GM18870 (cell line): ENCODE results near the gene LONP2.
"Not testable (repeated sequence)": the region's sequence is repeated elsewhere in the genome, so short reads cannot be mapped to it uniquely, and the experiment has no call there.

Source experiments
- ATAC-seq: cut with Tn5 transposase; IDR thresholded peaks from one replicate; pipeline ENCODE4 v1.9.1; 2021; ENCODE audit warnings: moderate library complexity; ENCODE audit not compliant: unreplicated experiment

The LONP2 gene

GRCh38 chr16:48235556-48236136, 8.5 kb upstream of the LONP2 start:
- no peak for ATAC-seq

GRCh38 chr16:48236286-48236685, 7.8 kb upstream of the LONP2 start:
- no peak for ATAC-seq

GRCh38 chr16:48240147-48240546, 4.0 kb upstream of the LONP2 start:
- ATAC-seq = not testable (repeated sequence)

- no peak for ATAC-seq
These were observed 729 bp downstream of the LONP2 start for GRCh38 chr16:48244863-48245195.

GRCh38 chr16:48246066-48246465, 2.0 kb downstream of the LONP2 start:
- no peak for ATAC-seq

DNA sequence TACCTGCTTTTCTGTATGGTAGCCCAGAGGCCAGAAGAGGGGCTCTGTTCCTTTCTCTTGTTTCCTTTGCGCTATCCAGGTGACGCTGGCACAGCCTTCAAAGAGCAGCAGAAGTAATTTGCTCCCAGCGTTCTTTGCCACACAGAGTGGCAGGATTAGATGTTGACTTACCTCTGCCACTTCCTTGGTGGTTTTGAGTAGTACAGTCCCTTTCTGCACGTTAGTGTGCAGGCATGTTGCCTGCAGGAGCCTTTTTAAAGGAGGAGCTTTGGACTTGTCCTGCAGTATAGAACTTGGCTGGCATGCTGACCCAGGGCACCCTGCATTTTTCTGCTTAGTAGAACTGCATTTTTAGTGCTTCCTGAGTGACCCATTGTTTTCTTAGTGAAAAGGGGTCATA, 3.2 kb downstream of the LONP2 start, which contains the start of gene ABCC11:
ABCC11 (minus strand) TSS at position 229 of the 400 bp plus-strand sequence. CDS start 15,618 bp downstream, outside the sequence.
- no peak for ATAC-seq

DNA sequence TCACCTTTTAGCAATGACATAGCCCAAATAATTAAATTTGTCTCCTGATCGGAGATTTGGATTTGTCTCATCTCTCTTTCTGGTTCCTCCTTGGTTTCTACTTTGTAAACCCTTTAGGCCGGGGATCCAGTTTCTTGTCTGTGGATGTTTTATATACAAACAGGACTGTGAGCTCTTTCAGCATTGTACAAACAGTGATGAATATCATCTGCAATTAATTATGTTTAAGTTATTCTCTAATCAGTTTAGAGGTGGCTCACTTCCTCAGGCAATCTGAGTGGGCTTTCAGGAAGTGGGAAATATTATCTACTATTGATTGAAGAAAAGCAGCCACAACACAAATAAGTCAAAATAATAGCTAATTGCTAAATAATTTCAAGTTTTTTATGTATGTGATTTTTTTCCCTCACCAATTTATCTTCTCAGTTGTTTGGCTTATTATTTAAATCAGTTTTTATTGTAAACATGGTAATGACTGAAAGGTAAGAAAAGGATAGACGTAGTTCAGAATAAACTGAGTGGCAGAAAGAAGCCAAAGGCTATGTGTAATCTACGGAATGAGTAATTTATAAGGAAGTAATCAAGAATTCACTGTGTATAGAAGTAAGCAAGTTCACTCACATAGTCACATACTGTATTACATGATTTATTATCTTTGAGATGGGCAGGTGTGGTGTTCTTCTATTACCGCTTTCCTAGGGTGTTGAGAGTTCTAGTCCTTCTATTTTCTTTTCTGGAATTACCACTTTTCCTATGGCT, 6.6 kb downstream of the LONP2 start:
- ATAC-seq = no peak

GRCh38 chr16:48252013-48252412, 7.9 kb downstream of the LONP2 start:
- no peak for ATAC-seq

GRCh38 chr16:48256579-48257177, 12.6 kb downstream of the LONP2 start:
- ATAC-seq = no peak

- no peak for ATAC-seq
These were observed 17.5 kb downstream of the LONP2 start for GRCh38 chr16:48261569-48261968.

DNA sequence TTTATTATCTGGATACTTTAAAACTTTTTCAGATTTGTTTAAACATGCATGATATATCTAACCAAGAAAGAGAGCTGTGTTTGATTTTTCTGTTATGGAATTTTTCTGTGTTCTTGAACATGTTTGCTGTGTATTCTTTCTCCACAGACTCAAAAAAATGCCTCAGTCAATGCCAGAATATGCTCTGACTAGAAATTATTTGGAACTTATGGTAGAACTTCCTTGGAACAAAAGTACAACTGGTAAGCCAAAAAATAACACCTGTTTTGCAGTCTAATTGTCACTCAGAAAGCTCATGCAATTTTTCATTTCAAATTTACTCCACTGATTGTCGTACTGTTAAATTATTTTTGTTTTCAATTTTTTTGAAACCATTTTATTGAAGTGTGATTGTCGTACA, 18.5 kb downstream of the LONP2 start:
- no peak for ATAC-seq

- no peak for ATAC-seq
These were observed 24.9 kb downstream of the LONP2 start for GRCh38 chr16:48269011-48269410.

DNA sequence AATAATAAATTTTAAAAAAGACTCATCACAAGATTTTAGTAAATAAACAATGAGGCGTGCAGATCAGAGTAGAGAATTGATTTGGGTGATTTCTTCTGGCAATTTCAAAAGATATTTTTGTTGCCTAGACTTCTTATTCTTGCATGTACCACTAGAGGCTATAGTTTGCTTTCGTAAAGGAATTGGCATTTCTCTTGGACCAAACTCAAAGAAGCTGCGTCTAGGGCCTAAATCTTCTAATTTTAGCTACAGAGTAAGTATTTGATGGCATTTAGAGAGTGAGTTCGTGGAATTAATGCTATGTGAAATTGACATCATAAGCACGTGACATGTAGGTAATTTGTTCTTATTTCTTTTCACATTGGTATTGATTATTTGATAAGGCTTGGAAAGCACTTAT, 27.6 kb downstream of the LONP2 start:
- no peak for ATAC-seq

- ATAC-seq = no peak
These were observed 28.8 kb downstream of the LONP2 start for GRCh38 chr16:48272837-48273421.

DNA sequence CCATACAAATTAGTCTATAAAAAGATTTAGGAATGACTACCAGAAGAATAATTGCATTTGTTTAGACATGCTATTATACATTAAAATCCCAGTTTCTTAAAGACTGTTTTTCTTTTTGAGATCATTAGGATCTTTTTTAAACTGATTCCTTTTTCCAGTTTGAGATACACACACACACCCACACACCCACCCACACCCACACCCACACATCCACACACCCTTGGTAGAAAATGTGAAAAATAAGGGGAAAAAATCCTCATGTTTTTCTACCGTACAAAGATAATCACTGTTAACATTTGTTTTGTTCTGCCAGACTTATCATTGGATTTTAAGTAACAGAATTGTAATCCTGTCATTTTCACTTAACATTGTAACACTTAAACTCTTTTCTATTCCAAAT, 30.4 kb downstream of the LONP2 start:
- ATAC-seq = no peak

DNA sequence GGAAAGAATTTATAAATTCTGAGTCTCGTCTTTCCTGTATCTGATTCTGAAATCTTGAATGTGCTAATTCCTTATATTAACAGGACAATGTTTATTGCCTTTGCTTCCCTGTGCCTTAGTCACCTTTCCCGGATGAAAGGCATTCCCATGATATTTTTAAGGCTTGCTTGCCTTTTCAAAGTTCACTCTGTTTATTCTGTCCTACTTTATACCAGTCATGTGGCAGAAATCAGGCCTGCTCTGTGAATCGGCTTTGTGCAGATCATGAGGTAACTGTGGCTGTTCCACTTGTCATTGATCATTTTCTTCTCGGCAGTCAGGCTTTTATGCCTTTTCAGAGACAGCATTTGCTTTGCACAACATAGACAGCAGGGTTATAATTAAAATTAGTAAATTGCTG, 32.0 kb downstream of the LONP2 start:
- ATAC-seq = no peak

DNA sequence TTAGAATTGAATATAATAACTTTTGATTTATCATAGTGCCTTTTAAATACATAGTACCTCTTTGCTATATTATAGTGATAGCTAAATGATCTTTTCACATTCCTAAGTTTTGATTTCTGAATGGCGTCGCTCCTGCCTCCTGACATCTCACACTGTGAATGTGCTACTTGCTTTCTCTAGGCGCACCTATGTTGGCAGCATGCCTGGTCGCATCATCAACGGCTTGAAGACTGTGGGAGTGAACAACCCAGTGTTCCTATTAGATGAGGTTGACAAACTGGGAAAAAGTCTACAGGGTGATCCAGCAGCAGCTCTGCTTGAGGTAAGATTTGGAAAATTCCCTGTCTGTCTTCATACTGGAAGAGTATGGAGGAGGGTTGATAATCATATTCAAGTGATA, 33.1 kb downstream of the LONP2 start:
- ATAC-seq = no peak

GRCh38 chr16:48279199-48279598, 35.1 kb downstream of the LONP2 start:
- no peak for ATAC-seq

- no peak for ATAC-seq
These were observed 36.4 kb downstream of the LONP2 start for GRCh38 chr16:48280546-48280945.

- ATAC-seq = no peak
These were observed 38.6 kb downstream of the LONP2 start for GRCh38 chr16:48282636-48283263.

- ATAC-seq = no peak
These were observed 40.8 kb downstream of the LONP2 start for GRCh38 chr16:48284772-48285409.
